GM18858 (cell line): ENCODE results near the gene BCL11A.

Source experiments
- ATAC-seq: cut with Tn5 transposase; IDR thresholded peaks from one replicate; pipeline ENCODE4 v1.9.1; 2021; ENCODE audit not compliant: unreplicated experiment

The BCL11A gene

DNA sequence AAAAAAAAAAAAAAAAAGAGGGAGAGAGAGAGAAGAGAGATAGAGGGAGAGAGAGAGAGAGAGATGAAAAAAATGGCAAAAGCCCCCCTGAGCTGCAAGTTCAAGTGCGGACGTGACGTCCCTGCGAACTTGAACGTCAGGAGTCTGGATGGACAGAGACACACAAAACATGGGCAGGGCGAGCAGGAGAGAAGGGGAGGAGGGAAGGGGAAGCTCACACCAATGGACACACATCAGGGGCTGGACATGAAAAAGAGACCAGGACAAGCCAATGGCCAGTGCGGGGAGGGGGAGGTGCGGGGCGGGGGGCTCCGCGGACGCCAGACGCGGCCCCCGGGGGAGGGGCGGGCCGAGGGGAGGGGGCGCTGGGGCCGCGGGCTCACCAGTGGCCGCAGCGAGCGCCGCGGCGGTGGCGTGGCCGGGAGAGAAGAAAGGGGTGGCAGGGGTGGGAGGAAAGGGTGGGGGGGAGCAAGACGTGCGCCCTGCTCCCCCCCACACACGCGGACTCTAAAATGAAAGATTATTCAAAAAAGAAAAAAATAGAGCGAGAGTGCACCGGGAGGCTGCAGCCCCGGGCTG, at the start of gene BCL11A:
Gene BCL11A (minus strand): TSS at position 160 of the 579 bp plus-strand sequence. CDS start 384 bp downstream, outside the sequence.
- ATAC-seq: no peak

DNA sequence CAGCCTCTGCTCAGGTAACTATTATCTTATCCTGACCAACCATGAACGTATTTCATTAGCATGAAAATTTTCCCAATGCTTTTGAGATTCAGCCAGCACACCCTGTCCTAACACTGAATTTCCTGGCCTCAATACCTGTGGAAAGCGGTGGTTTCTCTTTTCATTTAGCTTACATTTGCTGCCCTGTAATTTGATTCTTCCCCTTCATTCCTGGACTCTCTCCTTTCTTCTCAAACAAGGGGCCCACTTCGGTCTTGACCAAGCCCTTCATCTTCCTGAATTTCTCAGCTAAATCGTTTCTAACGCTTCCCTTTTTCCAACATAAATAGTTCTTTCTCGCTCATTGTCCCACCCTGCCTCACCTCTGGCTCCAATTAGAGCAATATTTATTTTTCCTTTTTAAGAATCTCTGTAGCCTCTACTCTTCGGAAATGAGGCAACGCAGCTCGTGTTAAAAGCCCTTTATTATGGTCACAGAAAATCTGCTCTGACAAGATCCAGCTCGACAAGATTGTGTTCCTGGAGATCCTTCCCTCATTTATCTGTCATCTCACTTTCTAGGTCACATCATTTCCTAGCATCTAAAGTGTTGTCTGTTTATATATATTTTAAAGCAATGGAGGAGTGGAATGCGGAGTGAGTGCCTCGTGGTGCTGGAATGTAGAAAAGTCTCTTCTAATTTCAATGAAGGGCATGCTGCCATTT, 49.5 kb upstream of the BCL11A start:
- ATAC-seq: no peak

DNA sequence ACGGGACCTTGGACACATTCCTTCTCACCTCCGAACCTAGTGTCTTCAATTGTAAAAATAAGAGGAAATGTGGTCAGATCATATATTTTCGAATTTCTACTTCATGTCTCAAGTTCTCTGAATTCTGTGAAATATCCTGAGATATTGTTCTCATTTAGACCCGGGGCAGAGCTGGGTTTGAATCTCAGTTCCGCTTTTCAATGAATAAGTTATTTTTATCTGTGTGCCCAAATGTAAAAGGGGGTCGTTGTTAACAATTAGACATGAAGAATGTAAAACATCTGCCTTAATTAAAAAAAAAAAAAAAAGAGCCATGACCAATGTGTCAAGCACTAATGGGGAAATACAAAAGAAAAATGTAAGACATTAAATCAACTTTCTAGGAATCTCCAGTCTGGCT, 48.9 kb upstream of the BCL11A start:
- no peak for ATAC-seq

DNA sequence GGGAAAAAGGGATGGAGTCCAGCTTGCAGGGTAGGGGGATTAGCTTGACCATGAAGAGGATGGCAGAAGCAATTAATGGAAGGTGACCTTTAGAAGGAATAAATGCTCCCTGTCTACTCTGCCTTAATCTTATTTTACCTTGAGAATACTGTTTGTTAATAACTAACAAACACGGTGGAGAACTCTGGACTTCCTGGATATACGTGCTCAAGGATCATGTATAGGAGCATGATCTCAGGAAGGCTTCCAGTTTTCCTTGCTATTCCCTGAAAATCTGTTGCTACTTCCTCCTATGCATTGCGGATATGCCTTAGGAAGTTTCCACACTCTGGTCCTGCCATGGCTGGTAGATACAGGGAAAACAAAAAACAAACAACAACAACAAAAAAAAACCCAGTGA, 44.8 kb upstream of the BCL11A start:
- no peak for ATAC-seq

DNA sequence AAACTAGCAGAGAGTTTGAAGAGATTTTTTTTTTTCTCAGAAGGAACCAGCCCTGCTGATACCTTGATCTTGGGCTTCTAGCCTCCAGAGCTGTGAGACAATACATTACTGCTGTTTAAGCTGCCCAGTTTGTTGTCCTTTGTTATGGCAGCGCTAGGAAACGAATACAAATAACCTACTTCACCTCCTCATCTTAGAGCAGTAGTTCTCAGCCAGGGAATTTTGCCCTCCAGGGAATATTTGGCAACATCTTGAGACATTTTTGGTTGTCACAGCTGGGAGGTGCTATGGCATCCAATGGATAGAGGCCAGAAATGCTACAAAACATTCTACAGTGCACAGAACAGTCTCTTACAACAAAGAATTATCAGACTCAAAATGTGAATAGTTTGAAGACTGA, 43.9 kb upstream of the BCL11A start:
- no peak for ATAC-seq

DNA sequence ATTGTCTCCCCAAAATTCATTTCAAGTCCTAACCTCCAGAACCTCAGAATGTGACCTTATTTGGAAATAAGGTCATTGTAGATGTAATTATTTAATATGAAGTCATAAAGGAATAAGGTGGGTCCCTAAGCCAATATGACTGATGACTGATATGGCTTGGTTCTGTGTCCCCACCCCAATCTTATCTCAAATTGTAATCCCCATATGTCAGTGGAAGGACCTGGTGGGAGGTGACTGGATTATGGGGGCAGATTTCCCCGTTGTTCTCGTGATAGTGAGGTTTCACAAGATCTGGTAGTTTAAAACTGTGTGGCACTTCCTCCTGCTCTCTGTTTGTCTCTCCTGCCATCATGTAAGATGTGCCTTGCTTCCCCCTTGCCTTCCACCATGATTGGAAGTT, 43.0 kb upstream of the BCL11A start:
- ATAC-seq: no peak

DNA sequence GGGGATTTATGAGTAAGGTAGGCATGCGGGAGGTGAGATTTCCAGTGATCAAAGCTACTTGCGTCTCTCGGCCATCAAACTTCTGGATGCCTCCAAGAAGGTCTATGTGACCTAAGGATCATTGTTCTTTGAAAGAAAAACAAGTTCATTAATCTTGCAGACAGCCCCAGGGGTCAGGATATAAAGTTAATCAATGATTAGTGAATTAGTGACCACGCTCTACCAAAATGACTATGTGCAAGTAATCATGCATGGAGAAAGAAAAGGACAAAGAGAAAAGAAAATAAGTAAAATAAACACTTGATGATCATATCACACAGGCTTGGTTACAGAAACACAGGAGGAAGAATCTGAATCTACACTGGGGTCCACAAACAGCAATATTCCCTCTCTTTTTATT, 42.5 kb upstream of the BCL11A start:
- no peak for ATAC-seq

DNA sequence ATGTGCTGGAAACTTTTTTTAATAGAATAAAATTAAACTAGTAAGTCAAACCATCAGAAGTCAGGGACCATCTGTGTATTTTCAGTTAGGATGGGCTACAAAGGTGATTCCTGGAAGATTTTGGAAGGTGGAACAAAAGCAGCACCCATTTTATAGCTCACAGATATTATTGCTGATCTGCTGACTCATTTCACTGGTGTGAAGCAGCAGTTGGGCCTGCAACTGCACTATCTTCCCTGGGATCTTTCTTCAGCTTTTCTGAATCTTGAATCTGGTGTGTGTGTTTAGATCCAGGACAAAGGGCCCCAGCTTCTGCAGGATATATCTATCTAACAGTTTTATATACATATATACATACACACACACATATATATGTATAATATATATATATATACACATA, 35.6 kb upstream of the BCL11A start:
- ATAC-seq: no peak

DNA sequence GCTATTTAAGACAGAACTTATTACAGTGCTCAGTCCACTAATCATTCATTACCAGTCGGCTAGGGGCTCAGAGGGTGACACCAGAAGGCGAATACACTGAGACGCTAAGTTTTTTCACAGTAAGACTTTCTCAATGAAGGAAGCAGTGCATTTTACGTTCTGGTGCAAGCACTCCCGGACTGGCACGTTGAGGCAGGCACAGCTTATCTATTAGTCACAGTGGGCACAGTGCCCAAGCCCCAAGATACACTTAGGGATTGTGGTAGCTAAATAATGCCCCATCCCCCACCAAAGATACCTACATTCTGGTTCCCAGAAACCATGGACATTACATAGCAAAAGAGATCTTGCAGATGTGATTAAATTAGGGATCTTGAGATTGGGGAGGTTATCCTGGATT, 32.6 kb upstream of the BCL11A start:
- ATAC-seq: no peak

DNA sequence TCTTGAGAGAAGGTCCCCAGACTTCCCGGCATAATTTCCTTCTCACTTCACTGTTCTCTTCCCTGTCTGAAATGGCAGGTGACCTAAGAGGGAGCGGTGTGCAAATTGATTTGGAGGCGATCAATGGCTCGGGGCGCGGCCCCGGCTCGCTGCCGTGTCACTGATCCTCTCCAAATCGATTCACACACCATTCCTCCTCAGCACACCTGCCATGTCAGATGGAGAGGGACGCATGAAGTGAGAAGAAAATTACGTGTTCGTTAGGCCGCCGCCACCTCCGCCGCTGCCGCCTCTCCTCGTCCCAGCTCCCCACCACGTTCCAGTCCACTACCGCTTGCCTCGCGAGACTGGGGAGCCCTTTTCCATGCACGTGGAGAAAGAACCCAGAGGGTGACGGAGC, 31.8 kb upstream of the BCL11A start:
- no peak for ATAC-seq

DNA sequence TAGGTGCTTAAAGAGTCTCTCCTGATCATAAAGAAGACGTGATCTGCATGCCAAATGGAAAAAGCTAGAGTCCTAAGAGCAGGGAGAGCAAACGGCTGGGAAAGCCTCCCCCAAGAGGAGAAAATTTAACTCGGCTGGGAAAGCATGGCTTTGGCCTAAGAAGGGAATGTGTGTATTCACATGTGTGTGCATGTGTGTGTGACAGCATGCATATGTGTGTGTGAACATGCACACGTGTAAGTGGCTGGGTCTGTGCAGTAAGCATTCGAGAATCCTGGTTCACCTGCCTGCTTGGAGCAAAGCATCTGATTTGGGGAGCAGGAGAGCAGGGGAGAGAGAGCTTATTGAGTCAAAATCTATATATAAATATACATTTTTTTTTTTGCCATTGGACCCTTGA, 30.1 kb upstream of the BCL11A start:
- ATAC-seq: no peak

DNA sequence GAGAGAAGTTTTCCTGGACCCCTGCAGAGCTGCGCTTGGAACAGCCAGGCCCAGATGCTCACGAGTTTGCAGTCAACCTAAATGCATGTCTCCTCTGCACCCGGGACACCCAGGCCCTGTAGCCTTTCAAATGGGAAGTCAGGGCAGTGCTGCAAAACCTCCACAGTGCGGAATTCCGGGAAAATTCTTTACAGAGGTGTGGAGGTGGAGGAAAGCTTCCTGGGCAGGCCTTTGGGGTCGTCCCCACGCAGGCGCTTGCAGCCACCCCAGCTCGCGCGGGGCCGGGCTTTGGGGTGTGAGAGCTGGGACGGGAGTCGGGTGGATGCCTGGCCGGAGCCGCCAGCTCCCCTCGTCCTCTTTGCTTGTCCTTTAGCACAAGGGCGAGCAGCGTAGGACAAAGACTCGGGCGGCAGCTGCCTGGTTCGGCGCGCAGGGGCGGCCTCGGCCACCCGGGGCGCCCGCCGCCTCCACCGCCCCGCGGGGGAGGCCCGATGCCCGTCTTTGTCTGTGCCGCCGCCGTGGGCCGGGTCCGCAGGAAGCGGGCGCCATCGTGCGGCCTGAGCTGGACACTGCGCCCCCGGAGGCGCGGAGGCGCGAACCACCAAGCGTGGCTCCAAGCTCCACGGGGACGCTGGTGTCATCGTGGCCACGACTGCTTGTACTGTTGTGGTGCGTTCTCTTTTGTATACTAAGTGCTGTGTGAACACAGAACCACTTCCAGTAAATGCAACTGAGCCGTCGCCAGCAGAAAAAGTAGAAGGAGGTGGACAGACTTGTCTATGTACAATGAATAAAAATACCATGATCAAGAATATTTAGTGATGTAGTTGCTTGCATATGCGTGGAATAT, 28.2 kb upstream of the BCL11A start:
- ATAC-seq: peak; percentile 96

DNA sequence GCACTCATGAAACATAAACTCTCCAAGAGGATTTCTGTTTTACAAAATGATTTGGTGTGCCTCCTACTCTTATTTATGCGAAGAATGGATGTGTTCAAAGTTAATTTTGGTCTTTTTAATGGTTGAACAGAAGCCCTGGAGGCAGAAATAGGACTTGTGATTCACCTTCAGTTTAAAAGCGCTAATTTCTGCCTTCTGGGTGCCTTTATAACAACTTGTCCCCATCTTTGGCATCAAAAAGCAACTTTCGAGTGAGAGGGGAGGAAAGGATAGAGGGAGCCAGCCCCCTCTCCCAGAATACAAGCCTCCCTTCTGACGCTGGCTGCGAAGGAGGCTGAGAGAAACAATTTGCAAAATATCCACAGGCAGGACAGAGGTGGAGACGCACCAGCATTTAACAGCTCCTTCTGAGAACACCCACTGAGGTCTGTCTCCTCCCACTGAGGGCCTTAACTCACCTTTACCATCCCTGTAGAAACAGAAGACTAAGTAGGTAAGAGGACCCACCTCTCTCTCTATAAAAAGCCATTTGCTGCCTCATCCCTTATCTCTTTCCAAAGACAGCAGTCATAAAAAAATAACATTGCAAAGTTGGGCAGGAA, 24.3 kb upstream of the BCL11A start:
- ATAC-seq: no peak

DNA sequence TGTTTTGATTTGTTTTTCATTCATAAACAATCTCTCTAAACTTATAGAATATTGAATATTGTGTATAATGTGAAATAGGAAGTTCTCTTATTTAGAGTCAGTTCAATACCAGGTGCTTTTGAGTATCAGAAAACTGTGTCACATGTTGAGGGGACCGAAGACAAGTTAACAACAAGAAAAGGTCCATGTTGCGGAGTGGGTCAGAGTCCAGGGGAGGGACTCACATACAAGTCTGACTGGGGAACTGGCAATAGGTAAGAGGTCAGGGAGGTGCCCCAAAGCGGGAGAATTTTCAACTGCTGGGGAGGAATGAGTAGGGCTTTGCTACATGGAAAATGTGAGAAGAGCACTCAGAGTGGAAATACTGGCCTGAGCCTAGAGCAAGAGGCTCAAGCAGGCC, 19.8 kb upstream of the BCL11A start:
- no peak for ATAC-seq

DNA sequence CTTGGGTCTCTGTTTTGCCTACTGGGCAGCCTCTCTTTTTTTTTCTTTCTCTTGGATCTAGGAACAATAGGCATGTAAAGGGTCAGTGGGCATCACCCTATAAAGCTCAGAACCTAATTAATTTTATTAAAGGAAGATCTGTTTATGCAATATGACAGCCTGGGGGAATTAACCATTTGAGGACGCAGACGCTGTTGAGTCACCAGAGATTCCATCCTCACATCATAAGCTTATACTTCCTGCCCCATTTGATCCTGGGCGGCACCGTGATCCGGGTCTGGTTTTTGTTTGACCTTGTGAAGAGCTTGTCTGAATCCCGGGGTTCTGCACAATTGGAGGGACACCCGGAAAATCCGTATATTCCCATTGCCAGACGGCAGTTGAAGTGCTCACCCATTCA, 16.8 kb upstream of the BCL11A start:
- no peak for ATAC-seq

DNA sequence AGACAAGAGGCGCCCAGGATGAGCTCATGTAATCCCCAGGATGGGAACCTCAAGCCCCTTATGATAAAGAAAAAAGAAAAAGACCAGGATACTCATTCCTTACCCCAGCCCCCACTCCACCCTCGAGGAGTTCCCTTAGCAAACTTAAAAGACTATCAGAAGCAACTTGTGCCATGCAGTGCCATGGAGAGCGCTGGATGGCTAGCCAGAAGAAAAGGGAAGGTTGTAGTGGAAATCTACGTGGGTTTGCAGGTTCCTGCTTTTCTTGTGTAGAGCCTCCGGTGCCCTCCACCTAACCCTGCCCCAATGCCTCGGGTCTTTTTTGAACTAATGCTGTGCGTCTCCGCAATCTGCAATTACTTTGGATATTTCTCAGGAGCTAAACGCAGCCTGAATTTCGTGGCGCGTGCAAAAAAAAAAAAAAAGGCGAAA, 16.2 kb upstream of the BCL11A start:
- no peak for ATAC-seq

DNA sequence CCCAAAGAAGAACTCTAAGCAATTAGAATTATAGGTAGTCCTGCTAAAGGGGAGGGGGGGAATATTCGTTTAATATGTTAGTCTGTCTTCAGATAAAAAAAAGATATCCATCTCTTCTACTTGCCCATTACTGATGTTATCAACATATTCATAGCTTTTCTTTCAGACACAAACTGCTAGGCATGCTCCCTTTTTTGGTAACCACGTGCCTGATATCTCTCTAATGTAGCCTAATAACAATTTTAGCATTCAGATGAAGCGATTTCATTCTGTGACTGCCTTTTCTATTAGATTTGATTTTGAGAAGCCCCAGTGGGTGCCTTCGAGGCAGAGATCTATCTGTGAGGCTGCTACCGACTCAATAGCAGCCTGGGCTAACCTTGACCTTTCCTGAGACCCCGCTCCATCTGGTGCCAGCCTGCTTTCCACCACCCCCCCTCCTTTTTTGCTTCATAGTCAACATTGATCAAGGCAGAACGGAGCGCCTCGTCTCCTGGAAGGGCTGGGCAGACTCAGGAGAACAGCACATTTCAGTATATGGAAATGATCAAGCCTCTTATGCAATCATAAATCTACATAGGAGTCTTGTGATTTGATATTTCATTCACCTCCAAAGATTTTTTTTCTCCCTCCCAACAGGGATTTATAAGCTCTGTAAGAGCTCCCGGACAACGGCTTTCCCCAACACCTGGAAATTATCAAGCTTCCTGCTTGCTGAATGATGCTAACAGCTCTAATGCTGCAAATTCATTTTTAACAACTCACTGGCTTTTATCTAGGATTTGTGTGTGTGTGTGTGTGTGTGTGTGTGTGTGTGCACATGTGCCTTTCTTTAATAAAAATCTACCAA, 14.7 kb upstream of the BCL11A start:
- ATAC-seq: no peak

DNA sequence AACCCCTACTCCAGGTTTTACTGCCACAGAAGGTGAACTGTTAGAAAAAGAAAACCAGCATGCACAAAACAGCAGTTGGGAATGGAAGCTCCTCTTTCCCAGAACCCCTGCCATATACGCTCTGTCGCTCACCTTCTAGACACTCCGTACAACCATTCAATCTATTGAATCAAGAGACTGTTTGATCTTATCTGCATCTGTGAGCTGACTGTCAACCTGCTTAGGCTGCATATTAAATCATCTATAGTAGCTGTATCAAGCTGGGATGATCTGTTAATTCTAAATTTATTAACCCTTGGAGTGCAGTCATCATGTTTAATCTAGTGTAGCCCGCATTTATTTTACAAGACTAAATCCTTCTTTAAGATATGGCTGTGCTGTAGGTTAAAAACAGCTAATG, 13.6 kb upstream of the BCL11A start:
- ATAC-seq: no peak

DNA sequence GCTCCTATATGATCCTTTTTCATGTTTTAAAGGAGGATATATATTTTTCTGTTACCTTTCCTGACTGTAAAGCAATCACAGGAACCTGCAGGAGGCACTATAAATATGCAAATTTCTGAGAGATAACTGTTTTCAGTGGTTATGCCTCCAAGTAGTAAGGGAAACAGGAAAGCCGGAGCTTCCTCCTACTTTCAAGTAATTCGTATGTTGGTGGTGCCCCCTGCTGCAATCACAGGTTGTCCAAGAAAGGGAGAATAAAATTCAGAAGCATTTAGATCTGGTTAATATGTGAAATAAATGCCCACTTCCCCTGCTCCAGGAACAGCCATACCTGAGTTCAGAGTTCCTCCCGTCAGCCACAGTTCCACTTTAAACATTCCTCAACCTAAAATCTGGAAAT, 12.0 kb upstream of the BCL11A start:
- ATAC-seq: peak; percentile 50

DNA sequence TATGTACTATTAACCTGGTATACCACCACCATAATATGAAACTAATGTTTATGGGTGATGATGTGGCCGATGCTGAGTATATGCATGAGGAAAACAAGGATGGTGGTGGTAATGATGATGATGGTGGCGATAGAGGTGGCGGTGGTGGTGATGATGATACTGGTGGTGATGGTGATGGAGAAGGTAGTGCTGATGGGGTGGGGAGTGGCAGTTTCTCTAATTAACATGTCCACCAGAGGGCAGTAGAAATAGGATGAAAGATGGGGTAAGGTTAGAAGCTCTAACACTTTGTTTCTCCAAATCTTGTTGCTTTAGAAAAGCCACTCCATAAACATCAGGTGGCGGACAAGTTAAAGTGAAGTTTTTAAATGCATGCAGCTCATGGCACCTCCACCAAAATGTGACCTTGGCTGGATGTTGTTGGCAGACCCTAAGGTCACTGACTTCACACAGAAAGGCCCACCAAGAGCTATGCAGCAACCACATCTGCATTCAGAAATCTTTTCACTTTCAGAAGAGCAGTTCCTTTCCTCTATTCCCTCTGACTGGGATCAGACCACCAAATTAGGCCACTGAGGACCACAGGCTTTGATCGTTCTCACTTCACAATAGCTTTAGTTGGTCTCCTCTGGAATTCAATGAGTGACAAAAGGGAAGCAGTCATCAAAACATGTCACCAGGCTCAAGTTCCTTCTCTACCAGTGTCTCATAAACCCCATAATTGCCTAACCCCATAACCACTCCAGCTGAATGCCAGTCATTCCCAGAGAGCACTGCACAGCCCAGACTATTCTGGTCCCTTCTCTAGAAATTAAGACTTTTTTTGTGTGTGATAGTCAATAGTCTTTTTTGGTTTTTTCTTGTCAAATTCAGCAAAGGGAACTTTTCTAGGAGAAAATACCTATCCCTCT, 7.5 kb upstream of the BCL11A start:
- ATAC-seq: no peak
